ENCODE results near the gene SCFD1.
"Not testable (repeated sequence)": the region's sequence is repeated elsewhere in the genome, so short reads cannot be mapped to it uniquely, and the experiment has no call there.

Gene SCFD1

GRCh38 chr14:30680776-30681175 is 58.7 kb downstream of the SCFD1 start:
- not testable (repeated sequence) for DNase-seq

GRCh38 chr14:30681752-30682355 is 59.7 kb downstream of the SCFD1 start:
- DNase-seq, result no peak

- DNase-seq, result not testable (repeated sequence)
Observed at GRCh38 chr14:30690487-30691355, 68.6 kb downstream of the SCFD1 start.

GRCh38 chr14:30691751-30692398 is 69.8 kb downstream of the SCFD1 start:
- no peak for DNase-seq

- DNase-seq, result no peak
Observed at GRCh38 chr14:30692669-30693068, 70.5 kb downstream of the SCFD1 start.

- DNase-seq, result no peak
Observed at GRCh38 chr14:30698463-30698862, 76.3 kb downstream of the SCFD1 start.

- DNase-seq, result no peak
Observed at GRCh38 chr14:30706704-30707103, 84.6 kb downstream of the SCFD1 start.

- DNase-seq, result no peak
Observed at GRCh38 chr14:30708157-30708556, 86.0 kb downstream of the SCFD1 start.

GRCh38 chr14:30709201-30709600 is 87.1 kb downstream of the SCFD1 start:
- DNase-seq, result no peak

GRCh38 chr14:30710876-30711275 is 88.8 kb downstream of the SCFD1 start:
- DNase-seq, result no peak

- no peak for DNase-seq
Observed at GRCh38 chr14:30719137-30719536, 97.0 kb downstream of the SCFD1 start.

GRCh38 chr14:30725763-30726162 is 103.6 kb downstream of the SCFD1 start:
- DNase-seq, result no peak

GRCh38 chr14:30728471-30728870 is 106.4 kb downstream of the SCFD1 start:
- no peak for DNase-seq

GRCh38 chr14:30737916-30738315 is 115.8 kb downstream of the SCFD1 start:
- DNase-seq, result no peak

GRCh38 chr14:30738978-30739377 is 116.9 kb downstream of the SCFD1 start:
- DNase-seq, result no peak

- DNase-seq, result no peak
Observed at GRCh38 chr14:30748343-30748742, 126.2 kb downstream of the SCFD1 start.

- no peak for DNase-seq
Observed at GRCh38 chr14:30751646-30752416, 129.7 kb downstream of the SCFD1 start.

GRCh38 chr14:30753452-30753851 is 131.3 kb downstream of the SCFD1 start:
- DNase-seq, result no peak

GRCh38 chr14:30754778-30755177 is 132.7 kb downstream of the SCFD1 start:
- DNase-seq, result no peak

- no peak for DNase-seq
Observed at GRCh38 chr14:30756594-30756993, 134.5 kb downstream of the SCFD1 start.

GRCh38 chr14:30757082-30757481 is 135.0 kb downstream of the SCFD1 start:
- DNase-seq, result no peak

GRCh38 chr14:30759172-30760125 is 137.3 kb downstream of the SCFD1 start:
- DNase-seq, result no peak
